ENCODE data around the gene IL13.

The IL13 gene

GRCh38 chr5:132655821-132656773, 1.9 kb upstream of the IL13 start:
- FAIRE-seq: no peak
- DNase-seq (ENCODE audit: low spot score): no peak

- DNase-seq (ENCODE audit: low spot score): no peak
- FAIRE-seq: no peak
These were observed 1.1 kb upstream of the IL13 start for GRCh38 chr5:132656774-132657355.

- FAIRE-seq (no peak), DNase-seq (ENCODE audit: low spot score) (no peak)
These were observed 669 bp downstream of the IL13 start for GRCh38 chr5:132658381-132659302.

- FAIRE-seq (no peak), DNase-seq (ENCODE audit: low spot score) (no peak)
These were observed 1.9 kb downstream of the IL13 start for GRCh38 chr5:132659598-132660493.

- no peak for DNase-seq (ENCODE audit: low spot score)
- no peak for FAIRE-seq
These were observed 3.4 kb downstream of the IL13 start for GRCh38 chr5:132661231-132662003.

GRCh38 chr5:132662004-132662401, 4.0 kb downstream of the IL13 start:
- FAIRE-seq (no peak), DNase-seq (ENCODE audit: low spot score) (no peak)

- DNase-seq (ENCODE audit: low spot score) (no peak), FAIRE-seq (no peak)
These were observed 5.2 kb downstream of the IL13 start for GRCh38 chr5:132662925-132663770.

GRCh38 chr5:132663771-132664695, 6.1 kb downstream of the IL13 start:
- DNase-seq (ENCODE audit: low spot score) (no peak), FAIRE-seq (no peak)

- FAIRE-seq (no peak), DNase-seq (ENCODE audit: low spot score) (no peak)
These were observed 6.8 kb downstream of the IL13 start for GRCh38 chr5:132664696-132665209.

- DNase-seq (ENCODE audit: low spot score) (no peak), FAIRE-seq (no peak)
These were observed 7.7 kb downstream of the IL13 start for GRCh38 chr5:132665574-132666080.

- FAIRE-seq (no peak), DNase-seq (ENCODE audit: low spot score) (no peak)
These were observed 8.5 kb downstream of the IL13 start for GRCh38 chr5:132666310-132667123.

GRCh38 chr5:132667309-132667708, 9.3 kb downstream of the IL13 start:
- no peak for FAIRE-seq

GRCh38 chr5:132667761-132668705, 10.1 kb downstream of the IL13 start:
- no peak for DNase-seq (ENCODE audit: low spot score)
- FAIRE-seq: no peak

More at GRCh38 chr5:132667309-132667708, 9.3 kb downstream of the IL13 start:
- no peak for DNase-seq (ENCODE audit: low spot score)

GRCh38 chr5:132668706-132669454, 10.9 kb downstream of the IL13 start:
- DNase-seq (ENCODE audit: low spot score) (no peak), FAIRE-seq (no peak)

GRCh38 chr5:132669455-132669820, 11.5 kb downstream of the IL13 start:
- no peak for FAIRE-seq

More at GRCh38 chr5:132669455-132669820, 11.5 kb downstream of the IL13 start:
- DNase-seq (ENCODE audit: low spot score): no peak

Data from RCC 7860 (cell line).